Body of pancreas (tissue), 4 donors: ENCODE measurements around the gene CAPN8. TPM values are rescaled to one million over a fixed set of nuclear protein-coding genes. Genes with fewer than 3 reads are reported as not detected.

Experiments used
- ATAC-seq: fragments of 150-250 bp; one replicate; pipeline ENCODE4 v1.9.1; 2016
- DNase-seq, 4 donors: peaks; one replicate each; pipeline ENCODE4 v3.0.0-alpha.2; 2019
- H3K27ac ChIP-seq, 4 donors: fragments of 200-600 bp; sonication (generic); 1 replicate in 3 of 4; 2 replicates in 1 of 4; pipeline versions ENCODE4 v1.5.1 to v1.6.1; 2016 to 2019; ENCODE audit warnings: mild to moderate bottlenecking in 1 of 4, mixed read lengths in 1 of 4, moderate library complexity in 1 of 4
- H3K27me3 ChIP-seq, 2 donors: fragments of 200-600 bp; sonication (generic); one replicate each; pipeline ENCODE4 v1.6.0; 2016; ENCODE audit warnings: mild to moderate bottlenecking in 1 of 2
- H3K36me3 ChIP-seq, 2 donors: fragments of 200-600 bp; sonication (generic); replicated peaks in 1 of 2; 2 replicates each; pipeline ENCODE4 v1.5.1; 2016; ENCODE audit warnings: low read depth in 2 of 2; ENCODE audit not compliant: insufficient read depth in 1 of 2
- H3K4me1 ChIP-seq: fragments of 200-600 bp; sonication (generic); one replicate; pipeline ENCODE4 v1.6.0; 2016
- H3K4me3 ChIP-seq, 2 donors: fragments of 200-600 bp; sonication (generic); 1 replicate in 1 of 2; 2 replicates in 1 of 2; pipeline ENCODE4 v1.5.1; 2016 to 2019
- H3K9me3 ChIP-seq, 3 donors: fragments of 200-600 bp; sonication (generic); 1 replicate in 2 of 3; 2 replicates in 1 of 3; pipeline ENCODE4 v1.5.1; 2016
- POLR2A ChIP-seq, 3 donors: fragments of 450-650 bp; IDR thresholded peaks; one replicate each; pipeline ENCODE4 v1.6.1; 2016; ENCODE audit warnings: antibody characterized with exemption in 3 of 3, mild to moderate bottlenecking in 2 of 3
- WGBS, 2 donors: methylation state at CpG; one replicate each; pipeline ENCODE4 v1.1.5; 2017; 5-methylcytosine and 5-hydroxymethylcytosine counted together
- intact Hi-C: fragments of 100-400 bp; cut with DNase I; formaldehyde crosslinking; loops from one replicate; pipeline ENCODE4 v1.15.1; 2023
- total RNA-seq, 2 donors: library from RNA; depleted of rRNA; stranded (reverse); fragments of >200 nt; gene quantifications; one replicate each; pipeline ENCODE4 v1.1.0, GENCODE V29; 2016
- TF ChIP-seq, protein P1 (sequence below), 7 experiments: fragments of 450-650 bp in 4 of 7; fragments of 200-600 bp in 3 of 7; sonication (generic) in 3 of 7; IDR thresholded peaks; one replicate each; pipeline ENCODE4 v1.5.1; 2016 to 2019; ENCODE audit warnings: antibody characterized with exemption in 7 of 7

The CAPN8 gene
- total RNA-seq, 2 donors from 2014 or later = 43.1 TPM; not detected in 1

DNA sequence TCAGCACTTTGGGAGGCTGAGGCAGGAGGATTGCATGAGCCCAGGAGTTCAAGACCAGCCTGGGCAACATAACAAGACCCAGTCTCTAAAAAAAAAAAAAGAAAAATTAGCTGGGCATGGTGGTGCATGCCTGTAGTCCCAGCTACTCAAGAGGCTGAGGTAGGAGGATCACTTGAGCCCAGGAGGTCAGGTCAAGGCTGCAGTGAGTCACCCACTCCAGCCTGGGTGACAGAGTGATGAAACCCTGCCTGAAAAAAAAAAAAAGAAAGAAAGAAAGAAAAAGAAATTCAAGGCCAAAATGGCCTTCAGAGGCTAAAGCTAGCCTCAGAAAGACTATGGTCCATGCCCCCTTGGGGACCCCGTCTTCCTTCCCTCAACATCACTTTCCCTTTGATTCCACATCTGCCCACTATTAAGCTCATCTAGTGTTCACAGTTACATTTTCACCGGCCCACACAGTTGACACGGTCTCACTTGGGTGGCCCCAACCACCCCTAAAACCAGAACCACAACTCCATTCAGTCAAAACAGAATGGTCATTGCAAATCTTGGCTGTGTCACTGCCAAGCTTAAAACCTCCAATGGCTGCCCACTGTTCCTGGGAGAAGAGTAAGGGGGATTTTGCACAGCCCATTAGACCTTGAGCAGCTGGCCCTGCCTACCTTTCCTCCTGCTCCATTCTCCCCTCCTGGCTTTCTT, 2.1 kb upstream of the CAPN8 start:
- H3K27ac ChIP-seq = peak overlapping the region in 1 of 4 donors; percentile 25
- no peaks in the 10 kb centered on the region for H3K27me3 ChIP-seq
- H3K4me1 ChIP-seq = no peaks in the 10 kb centered on the region
- no peaks in the 10 kb centered on the region for H3K36me3 ChIP-seq
- ATAC-seq (no peak), DNase-seq (no peak)
- TF ChIP-seq, protein P1, sequence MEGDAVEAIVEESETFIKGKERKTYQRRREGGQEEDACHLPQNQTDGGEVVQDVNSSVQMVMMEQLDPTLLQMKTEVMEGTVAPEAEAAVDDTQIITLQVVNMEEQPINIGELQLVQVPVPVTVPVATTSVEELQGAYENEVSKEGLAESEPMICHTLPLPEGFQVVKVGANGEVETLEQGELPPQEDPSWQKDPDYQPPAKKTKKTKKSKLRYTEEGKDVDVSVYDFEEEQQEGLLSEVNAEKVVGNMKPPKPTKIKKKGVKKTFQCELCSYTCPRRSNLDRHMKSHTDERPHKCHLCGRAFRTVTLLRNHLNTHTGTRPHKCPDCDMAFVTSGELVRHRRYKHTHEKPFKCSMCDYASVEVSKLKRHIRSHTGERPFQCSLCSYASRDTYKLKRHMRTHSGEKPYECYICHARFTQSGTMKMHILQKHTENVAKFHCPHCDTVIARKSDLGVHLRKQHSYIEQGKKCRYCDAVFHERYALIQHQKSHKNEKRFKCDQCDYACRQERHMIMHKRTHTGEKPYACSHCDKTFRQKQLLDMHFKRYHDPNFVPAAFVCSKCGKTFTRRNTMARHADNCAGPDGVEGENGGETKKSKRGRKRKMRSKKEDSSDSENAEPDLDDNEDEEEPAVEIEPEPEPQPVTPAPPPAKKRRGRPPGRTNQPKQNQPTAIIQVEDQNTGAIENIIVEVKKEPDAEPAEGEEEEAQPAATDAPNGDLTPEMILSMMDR (IDR thresholded peaks at IDR 0.05) = no peak
- no peak for TF ChIP-seq POLR2A (IDR thresholded peaks at IDR 0.05)
- 92 to 93% methylated on average over 3 of the region's 3 CpGs for WGBS, 2 donors
- no peaks in the 10 kb centered on the region for H3K9me3 ChIP-seq
- no peak overlapping the region for H3K4me3 ChIP-seq
- intact Hi-C loops = no loop called here

DNA sequence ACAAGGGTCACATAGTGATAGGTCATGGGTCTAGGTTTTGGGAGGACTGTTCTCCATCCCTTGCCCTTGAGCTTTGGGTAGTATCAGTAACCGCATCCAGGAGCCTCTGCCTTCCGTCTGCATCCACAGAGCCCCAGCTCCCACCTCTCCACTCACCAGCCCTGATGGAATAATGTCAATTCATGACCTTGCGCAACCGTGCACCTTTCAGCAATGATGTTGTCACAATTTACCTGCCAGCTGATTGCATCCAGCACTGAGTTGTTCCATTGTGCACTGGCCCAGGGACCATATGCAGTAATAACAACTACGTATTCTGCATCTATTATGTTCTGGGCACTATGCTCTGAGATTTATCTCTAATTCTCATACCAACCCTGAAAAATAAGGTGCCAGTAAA, 1.4 kb downstream of the CAPN8 start:
- no peaks in the 10 kb centered on the region for H3K36me3 ChIP-seq
- ATAC-seq (no peak), DNase-seq (peak in 1 of 4 donors; percentile 58)
- no peaks in the 10 kb centered on the region for H3K4me1 ChIP-seq
- no peaks in the 10 kb centered on the region for H3K9me3 ChIP-seq
- WGBS, 2 donors = 73 to 78% methylated on average over 5 of the region's 5 CpGs
- no peak overlapping the region for H3K4me3 ChIP-seq
- intact Hi-C loops = no loop called here
- H3K27me3 ChIP-seq = no peaks in the 10 kb centered on the region
- H3K27ac ChIP-seq = no peak overlapping the region
- TF ChIP-seq POLR2A (IDR thresholded peaks at IDR 0.05) = no peak
- TF ChIP-seq, protein P1 (IDR thresholded peaks at IDR 0.05) = no peak

DNA sequence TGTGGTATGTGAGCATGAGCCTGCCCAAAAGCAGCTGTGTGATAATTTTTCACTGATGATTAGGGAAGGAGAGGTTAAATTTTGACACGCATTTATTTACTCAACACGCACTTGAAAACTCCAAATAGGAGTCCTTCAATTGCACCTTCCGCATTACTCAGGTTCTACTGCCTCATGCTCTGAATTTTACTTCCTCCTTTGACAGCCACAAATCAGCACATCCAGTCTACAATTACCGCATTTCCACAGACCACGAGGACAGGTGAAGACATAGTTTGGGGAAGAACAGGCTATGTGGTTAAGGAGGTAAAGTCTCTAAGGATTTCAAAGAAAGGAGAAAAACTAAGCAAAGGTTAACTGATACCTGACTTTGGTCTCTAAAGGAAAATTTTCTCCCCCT, 2.6 kb downstream of the CAPN8 start:
- Histone ChIP-seq H3K36me3 (no peaks in the 10 kb centered on the region), H3K27me3 (no peaks in the 10 kb centered on the region), H3K4me3 (no peak overlapping the region), H3K4me1 (no peaks in the 10 kb centered on the region), H3K9me3 (no peaks in the 10 kb centered on the region), H3K27ac (no peak overlapping the region)
- intact Hi-C loops = no loop called here
- DNase-seq (no peak), ATAC-seq (no peak)
- TF ChIP-seq, protein P1 (IDR thresholded peaks at IDR 0.05) = no peak
- no peak for TF ChIP-seq POLR2A (IDR thresholded peaks at IDR 0.05)
- 40 to 52% methylated on average over 5 of the region's 5 CpGs for WGBS, 2 donors

DNA sequence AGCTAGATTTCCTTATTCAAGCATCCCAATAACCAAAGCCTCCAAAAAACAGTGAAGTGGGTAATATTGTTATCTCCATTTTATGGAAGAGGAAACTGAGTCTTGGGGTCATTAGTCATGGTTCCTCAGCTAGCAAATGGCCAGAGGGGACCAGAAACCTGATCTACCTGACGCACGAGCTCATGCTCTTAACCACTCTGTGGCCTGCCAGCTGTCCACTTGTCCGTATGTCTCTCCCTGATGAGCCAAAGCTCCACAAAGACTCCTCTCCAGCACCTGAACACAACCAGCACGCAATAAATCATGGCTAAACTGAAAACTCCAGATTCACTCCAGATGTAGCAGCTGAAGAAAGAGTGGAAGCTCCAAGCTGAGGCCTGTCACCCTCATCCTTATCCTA, 5.8 kb downstream of the CAPN8 start:
- DNase-seq (no peak), ATAC-seq (no peak)
- H3K4me3 ChIP-seq = no peak overlapping the region
- no peak overlapping the region for H3K27ac ChIP-seq
- no peak for TF ChIP-seq POLR2A (IDR thresholded peaks at IDR 0.05)
- TF ChIP-seq, protein P1 (IDR thresholded peaks at IDR 0.05) = no peak
- intact Hi-C loops = no loop called here
- no peaks in the 10 kb centered on the region for H3K4me1 ChIP-seq
- H3K9me3 ChIP-seq = no peaks in the 10 kb centered on the region
- H3K36me3 ChIP-seq = no peaks in the 10 kb centered on the region
- WGBS, 2 donors = 84 to 88% methylated on average over 4 of the region's 4 CpGs
- no peaks in the 10 kb centered on the region for H3K27me3 ChIP-seq

DNA sequence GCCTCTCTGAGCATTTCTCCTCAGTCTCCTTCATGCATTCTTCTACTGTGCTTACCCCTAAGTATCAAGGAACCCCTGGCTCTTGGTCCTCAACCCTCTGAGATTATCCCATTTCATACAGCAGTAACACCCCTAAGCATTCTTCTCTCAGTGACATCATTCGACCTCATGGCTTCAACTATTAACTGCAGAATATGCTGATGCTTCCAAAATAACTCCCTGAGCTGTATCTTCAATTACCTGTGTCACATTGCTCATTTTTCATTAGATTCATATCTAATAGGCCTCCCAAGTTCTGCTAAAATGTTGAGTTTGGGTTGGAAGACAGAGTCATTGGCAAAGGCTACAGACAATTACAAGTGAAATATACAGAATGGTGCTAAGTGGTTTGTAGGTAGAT, 7.5 kb downstream of the CAPN8 start:
- Histone ChIP-seq H3K4me1 (no peaks in the 10 kb centered on the region), H3K9me3 (no peaks in the 10 kb centered on the region), H3K27ac (no peak overlapping the region), H3K27me3 (no peaks in the 10 kb centered on the region), H3K4me3 (no peak overlapping the region), H3K36me3 (no peaks in the 10 kb centered on the region)
- ATAC-seq (no peak), DNase-seq (no peak)
- 45 to 52% methylated on average over 1 of the region's 1 CpG for WGBS, 2 donors
- no peak for TF ChIP-seq POLR2A (IDR thresholded peaks at IDR 0.05)
- TF ChIP-seq, protein P1 (IDR thresholded peaks at IDR 0.05) = no peak
- intact Hi-C loops = no loop called here
